Endothelial cell of umbilical vein (primary cell): Measurements from ENCODE around the gene TMEM98.

Experiments used
- FOS ChIP-seq: IDR thresholded peaks from 2 replicates; pipeline ENCODE4 v1.6.1; 2011; ENCODE audit warnings: mild to moderate bottlenecking, low read length, moderate library complexity, borderline replicate concordance; ENCODE audit not compliant: insufficient read depth
- POLR2A ChIP-seq: IDR thresholded peaks from 2 replicates; pipeline ENCODE4 v1.6.1; 2012; ENCODE audit warnings: low read depth, mild to moderate bottlenecking, control low read depth, low read length
- TF ChIP-seq, protein P1 (sequence below), 2 donors: IDR thresholded peaks; 1 replicate in 1 of 2; 2 replicates in 1 of 2; pipeline ENCODE4 v1.5.1; 2011; ENCODE audit warnings: low read length in 2 of 2, mild to moderate bottlenecking in 2 of 2, moderate library complexity in 2 of 2, control low read depth in 1 of 2, inconsistent platforms in 1 of 2, low read depth in 1 of 2; ENCODE audit not compliant: insufficient read depth in 1 of 2; ENCODE audit errors: extremely low read depth in 1 of 2

- no peak for TF ChIP-seq POLR2A
- no peak for TF ChIP-seq FOS
- TF ChIP-seq, protein P1, sequence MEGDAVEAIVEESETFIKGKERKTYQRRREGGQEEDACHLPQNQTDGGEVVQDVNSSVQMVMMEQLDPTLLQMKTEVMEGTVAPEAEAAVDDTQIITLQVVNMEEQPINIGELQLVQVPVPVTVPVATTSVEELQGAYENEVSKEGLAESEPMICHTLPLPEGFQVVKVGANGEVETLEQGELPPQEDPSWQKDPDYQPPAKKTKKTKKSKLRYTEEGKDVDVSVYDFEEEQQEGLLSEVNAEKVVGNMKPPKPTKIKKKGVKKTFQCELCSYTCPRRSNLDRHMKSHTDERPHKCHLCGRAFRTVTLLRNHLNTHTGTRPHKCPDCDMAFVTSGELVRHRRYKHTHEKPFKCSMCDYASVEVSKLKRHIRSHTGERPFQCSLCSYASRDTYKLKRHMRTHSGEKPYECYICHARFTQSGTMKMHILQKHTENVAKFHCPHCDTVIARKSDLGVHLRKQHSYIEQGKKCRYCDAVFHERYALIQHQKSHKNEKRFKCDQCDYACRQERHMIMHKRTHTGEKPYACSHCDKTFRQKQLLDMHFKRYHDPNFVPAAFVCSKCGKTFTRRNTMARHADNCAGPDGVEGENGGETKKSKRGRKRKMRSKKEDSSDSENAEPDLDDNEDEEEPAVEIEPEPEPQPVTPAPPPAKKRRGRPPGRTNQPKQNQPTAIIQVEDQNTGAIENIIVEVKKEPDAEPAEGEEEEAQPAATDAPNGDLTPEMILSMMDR (IDR thresholded peaks at IDR 0.05; ENCODE audit: extremely low read depth in 1 of 2, insufficient read depth in 1 of 2, low read depth in 1 of 2, low read length in 2 of 2) = no peak
Measured at GRCh38 chr17:32920293-32920692, 7.7 kb upstream of the TMEM98 start.
